ENCODE results near the gene KIF18B. TPM values are rescaled to one million over a fixed set of nuclear protein-coding genes. Genes with fewer than 3 reads are reported as not detected.

Gene KIF18B
- total and polyA plus RNA-seq, 2 of the 13 experiments (the other 11 are each of a cell fraction or from before 2014, with no cell fraction given): 15.2 to 15.3 TPM

DNA sequence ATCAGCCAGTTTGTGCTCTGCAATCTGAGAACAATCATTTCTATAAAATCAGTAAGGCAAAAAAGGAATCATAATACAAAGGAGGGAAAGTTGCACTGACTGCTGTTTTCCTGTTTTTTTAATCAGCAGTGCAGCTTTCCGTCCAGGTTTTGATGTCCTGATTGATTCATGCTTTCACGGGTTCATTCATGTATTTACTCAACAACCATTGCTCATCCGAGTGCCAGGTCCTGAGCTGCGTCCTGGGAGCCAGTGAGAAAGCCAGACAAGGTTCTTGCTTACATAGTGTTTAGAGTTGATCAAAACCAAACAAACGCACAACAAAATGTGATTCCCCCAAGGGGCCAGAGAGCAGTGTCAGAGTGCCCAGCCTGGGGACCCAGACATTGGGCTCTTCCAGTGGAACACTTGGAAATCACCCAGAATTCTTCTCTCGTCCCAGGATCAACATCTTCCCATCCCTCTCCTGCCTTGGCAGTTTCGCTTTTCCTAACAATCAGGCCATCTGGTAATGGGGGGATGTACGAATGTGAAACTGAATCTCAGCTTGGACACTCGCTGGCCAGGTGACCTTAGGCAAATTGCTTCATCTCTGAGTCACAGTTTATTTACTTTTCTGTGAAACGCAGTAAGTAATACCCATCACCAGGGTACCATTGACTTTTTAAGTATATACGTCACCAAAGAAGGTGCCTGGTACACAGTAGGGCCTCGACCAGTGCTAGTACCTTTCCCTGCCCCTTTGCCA lies 33.8 kb upstream of the KIF18B start (continued):
- TF ChIP-seq, protein P1, sequence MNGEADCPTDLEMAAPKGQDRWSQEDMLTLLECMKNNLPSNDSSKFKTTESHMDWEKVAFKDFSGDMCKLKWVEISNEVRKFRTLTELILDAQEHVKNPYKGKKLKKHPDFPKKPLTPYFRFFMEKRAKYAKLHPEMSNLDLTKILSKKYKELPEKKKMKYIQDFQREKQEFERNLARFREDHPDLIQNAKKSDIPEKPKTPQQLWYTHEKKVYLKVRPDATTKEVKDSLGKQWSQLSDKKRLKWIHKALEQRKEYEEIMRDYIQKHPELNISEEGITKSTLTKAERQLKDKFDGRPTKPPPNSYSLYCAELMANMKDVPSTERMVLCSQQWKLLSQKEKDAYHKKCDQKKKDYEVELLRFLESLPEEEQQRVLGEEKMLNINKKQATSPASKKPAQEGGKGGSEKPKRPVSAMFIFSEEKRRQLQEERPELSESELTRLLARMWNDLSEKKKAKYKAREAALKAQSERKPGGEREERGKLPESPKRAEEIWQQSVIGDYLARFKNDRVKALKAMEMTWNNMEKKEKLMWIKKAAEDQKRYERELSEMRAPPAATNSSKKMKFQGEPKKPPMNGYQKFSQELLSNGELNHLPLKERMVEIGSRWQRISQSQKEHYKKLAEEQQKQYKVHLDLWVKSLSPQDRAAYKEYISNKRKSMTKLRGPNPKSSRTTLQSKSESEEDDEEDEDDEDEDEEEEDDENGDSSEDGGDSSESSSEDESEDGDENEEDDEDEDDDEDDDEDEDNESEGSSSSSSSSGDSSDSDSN (CRISPR knock-in tag; IDR thresholded peaks at IDR 0.05): 0 out of 2 replicates have a peak, but pooled peaks have one; percentile 29
- TF ChIP-seq BCL6 (CRISPR knock-in tag; IDR thresholded peaks at IDR 0.05) (peak; percentile 44; the same call in 1 of the 2 replicates), ZSCAN25 (CRISPR knock-in tag; IDR thresholded peaks at IDR 0.05) (no peak), ASH2L (IDR thresholded peaks at IDR 0.05; ENCODE audit: insufficient read length, low read depth, low read length) (peak; percentile 62), BRD4 (CRISPR knock-in tag; IDR thresholded peaks at IDR 0.05) (no peak), CAMTA2 (CRISPR knock-in tag; IDR thresholded peaks at IDR 0.05; ENCODE audit: borderline replicate concordance) (no peak), CBX2 (IDR thresholded peaks at IDR 0.05; ENCODE audit: low read depth, low read length) (no peak), CBX2 (CRISPR knock-in tag; IDR thresholded peaks at IDR 0.05; ENCODE audit: low read depth) (no peak), RBM22 (optimal IDR thresholded peaks at IDR 0.05; ENCODE audit: low read length) (no peak), CBX5 (CRISPR knock-in tag; IDR thresholded peaks at IDR 0.05; ENCODE audit: borderline replicate concordance) (peak; percentile 32; the same call in 1 of the 2 replicates), SOX13 (IDR thresholded peaks at IDR 0.05) (no peak), SOX13 (CRISPR knock-in tag; conservative IDR thresholded peaks at IDR 0.05 in 1 of 2, IDR thresholded peaks at IDR 0.05 in 1 of 2) (no peak), FOXK1 (CRISPR knock-in tag; IDR thresholded peaks at IDR 0.05; ENCODE audit: borderline replicate concordance, low read depth) (peak; percentile 79; the same call in 1 of the 2 replicates), HNRNPL (IDR thresholded peaks at IDR 0.05; ENCODE audit: low read depth, low read length) (no peak), NR2C2 (CRISPR knock-in tag; IDR thresholded peaks at IDR 0.05; ENCODE audit: borderline replicate concordance) (peak; percentile 42; the same call in 1 of the 2 replicates), ZFP82 (CRISPR knock-in tag; IDR thresholded peaks at IDR 0.05; ENCODE audit: borderline replicate concordance) (no peak), MED1 (CRISPR knock-in tag; IDR thresholded peaks at IDR 0.05) (peak; percentile 39; the same call in 1 of the 2 replicates), HMG20B (CRISPR knock-in tag; conservative IDR thresholded peaks at IDR 0.05) (peak; percentile 88), ZNF850 (CRISPR knock-in tag; conservative IDR thresholded peaks at IDR 0.05) (0 out of 2 replicates have a peak, but pooled peaks have one; percentile 38), HMG20A (CRISPR knock-in tag; IDR thresholded peaks at IDR 0.05; ENCODE audit: borderline replicate concordance) (peak; percentile 93), LCORL (IDR thresholded peaks at IDR 0.05) (no peak), LCORL (CRISPR knock-in tag; IDR thresholded peaks at IDR 0.05) (peak; percentile 65; the same call in 1 of the 2 replicates)
- TF ChIP-seq, protein P2, sequence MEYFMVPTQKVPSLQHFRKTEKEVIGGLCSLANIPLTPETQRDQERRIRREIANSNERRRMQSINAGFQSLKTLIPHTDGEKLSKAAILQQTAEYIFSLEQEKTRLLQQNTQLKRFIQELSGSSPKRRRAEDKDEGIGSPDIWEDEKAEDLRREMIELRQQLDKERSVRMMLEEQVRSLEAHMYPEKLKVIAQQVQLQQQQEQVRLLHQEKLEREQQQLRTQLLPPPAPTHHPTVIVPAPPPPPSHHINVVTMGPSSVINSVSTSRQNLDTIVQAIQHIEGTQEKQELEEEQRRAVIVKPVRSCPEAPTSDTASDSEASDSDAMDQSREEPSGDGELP (IDR thresholded peaks at IDR 0.05; ENCODE audit: borderline replicate concordance, low read depth): peak; percentile 70; the same call in 1 of the 2 replicates
- TF ChIP-seq, protein P3, sequence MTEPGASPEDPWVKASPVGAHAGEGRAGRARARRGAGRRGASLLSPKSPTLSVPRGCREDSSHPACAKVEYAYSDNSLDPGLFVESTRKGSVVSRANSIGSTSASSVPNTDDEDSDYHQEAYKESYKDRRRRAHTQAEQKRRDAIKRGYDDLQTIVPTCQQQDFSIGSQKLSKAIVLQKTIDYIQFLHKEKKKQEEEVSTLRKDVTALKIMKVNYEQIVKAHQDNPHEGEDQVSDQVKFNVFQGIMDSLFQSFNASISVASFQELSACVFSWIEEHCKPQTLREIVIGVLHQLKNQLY (CRISPR knock-in tag; IDR thresholded peaks at IDR 0.05): peak; percentile 83; the same call in 1 of the 2 replicates
- TF ChIP-seq, protein P4, sequence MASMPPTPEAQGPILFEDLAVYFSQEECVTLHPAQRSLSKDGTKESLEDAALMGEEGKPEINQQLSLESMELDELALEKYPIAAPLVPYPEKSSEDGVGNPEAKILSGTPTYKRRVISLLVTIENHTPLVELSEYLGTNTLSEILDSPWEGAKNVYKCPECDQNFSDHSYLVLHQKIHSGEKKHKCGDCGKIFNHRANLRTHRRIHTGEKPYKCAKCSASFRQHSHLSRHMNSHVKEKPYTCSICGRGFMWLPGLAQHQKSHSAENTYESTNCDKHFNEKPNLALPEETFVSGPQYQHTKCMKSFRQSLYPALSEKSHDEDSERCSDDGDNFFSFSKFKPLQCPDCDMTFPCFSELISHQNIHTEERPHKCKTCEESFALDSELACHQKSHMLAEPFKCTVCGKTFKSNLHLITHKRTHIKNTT (CRISPR knock-in tag; IDR thresholded peaks at IDR 0.05): no peak
- TF ChIP-seq, protein P5, sequence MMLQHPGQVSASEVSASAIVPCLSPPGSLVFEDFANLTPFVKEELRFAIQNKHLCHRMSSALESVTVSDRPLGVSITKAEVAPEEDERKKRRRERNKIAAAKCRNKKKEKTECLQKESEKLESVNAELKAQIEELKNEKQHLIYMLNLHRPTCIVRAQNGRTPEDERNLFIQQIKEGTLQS (CRISPR knock-in tag; IDR thresholded peaks at IDR 0.05): peak; percentile 80
